ENCODE data around the gene ECM2.

ECM2 gene

GRCh38 chr9:92527832-92528521 lies 7.8 kb downstream of the ECM2 start:
- no peak for DNase-seq (ENCODE audit: low read depth in 2 of 2)

- no peak for DNase-seq (ENCODE audit: low read depth in 2 of 2)
These were observed 8.4 kb downstream of the ECM2 start for GRCh38 chr9:92527291-92527828.

- DNase-seq (ENCODE audit: low read depth in 2 of 2) = no peak
These were observed 10.5 kb downstream of the ECM2 start for GRCh38 chr9:92525306-92525705.

- no peak for DNase-seq (ENCODE audit: low read depth in 2 of 2)
These were observed 10.9 kb downstream of the ECM2 start for GRCh38 chr9:92524881-92525280.

- no peak for DNase-seq (ENCODE audit: low read depth in 2 of 2)
These were observed 12.5 kb downstream of the ECM2 start for GRCh38 chr9:92522983-92523970.

GRCh38 chr9:92520837-92521236 lies 15.0 kb downstream of the ECM2 start:
- DNase-seq (ENCODE audit: low read depth in 2 of 2) = no peak

- no peak for DNase-seq (ENCODE audit: low read depth in 2 of 2)
These were observed 17.6 kb downstream of the ECM2 start for GRCh38 chr9:92518199-92518598.

- no peak for DNase-seq (ENCODE audit: low read depth in 2 of 2)
These were observed 18.7 kb downstream of the ECM2 start for GRCh38 chr9:92517046-92517445.

- DNase-seq (ENCODE audit: low read depth in 2 of 2) = no peak
These were observed 19.3 kb downstream of the ECM2 start for GRCh38 chr9:92516521-92516920.

GRCh38 chr9:92514635-92515034 lies 21.2 kb downstream of the ECM2 start:
- no peak for DNase-seq (ENCODE audit: low read depth in 2 of 2)

- no peak for DNase-seq (ENCODE audit: low read depth in 2 of 2)
These were observed 22.4 kb downstream of the ECM2 start for GRCh38 chr9:92513349-92513748.

- DNase-seq (ENCODE audit: low read depth in 2 of 2) = no peak
These were observed 23.2 kb downstream of the ECM2 start for GRCh38 chr9:92512622-92513021.

GRCh38 chr9:92510747-92511146 lies 25.0 kb downstream of the ECM2 start:
- DNase-seq (ENCODE audit: low read depth in 2 of 2) = no peak

GRCh38 chr9:92509050-92509449 lies 26.7 kb downstream of the ECM2 start:
- no peak for DNase-seq (ENCODE audit: low read depth in 2 of 2)

- DNase-seq (ENCODE audit: low read depth in 2 of 2) = no peak
These were observed 27.6 kb downstream of the ECM2 start for GRCh38 chr9:92508018-92508820.

- no peak for DNase-seq (ENCODE audit: low read depth in 2 of 2)
These were observed 28.3 kb downstream of the ECM2 start for GRCh38 chr9:92507496-92507895.

GRCh38 chr9:92507005-92507404 lies 28.8 kb downstream of the ECM2 start:
- DNase-seq (ENCODE audit: low read depth in 2 of 2) = no peak

- no peak for DNase-seq (ENCODE audit: low read depth in 2 of 2)
These were observed 29.5 kb downstream of the ECM2 start for GRCh38 chr9:92506184-92506857.

- no peak for DNase-seq (ENCODE audit: low read depth in 2 of 2)
These were observed 30.9 kb downstream of the ECM2 start for GRCh38 chr9:92504881-92505280.

GRCh38 chr9:92503156-92503555 lies 32.6 kb downstream of the ECM2 start:
- DNase-seq (ENCODE audit: low read depth in 2 of 2) = no peak

- no peak for DNase-seq (ENCODE audit: low read depth in 2 of 2)
These were observed 34.0 kb downstream of the ECM2 start for GRCh38 chr9:92501671-92502393.
